GM12878 (cell line): Measurements from ENCODE around the gene TGM2. TPM values are rescaled to one million over a fixed set of nuclear protein-coding genes. Genes with fewer than 3 reads are reported as not detected.

Source experiments
- ATAC-seq: fragments of 200-7000 bp; cut with Tn5 transposase; 3 replicates; pipeline ENCODE4 v1.9.1; 2020; ENCODE audit warnings: mild to moderate bottlenecking, moderate library complexity
- BruUV-seq: library from RNA; stranded (reverse); fragments of 400-500 nt; replicated peaks from 2 replicates; lab custom pipeline; 2021; lab: Mats Ljungman, UMichigan
- CTCF ChIA-PET: fragments of 300-600 bp; sonication (Branson Sonifier 250); formaldehyde crosslinking; extraction: SDS; loops from one replicate; lab custom pipeline; 2021; ENCODE audit warnings: inconsistent platforms; lab: Yijun Ruan, JAX
- POLR2A ChIA-PET: fragments of 350-600 bp; formaldehyde crosslinking; extraction: SDS; loops from one replicate; lab custom pipeline; 2021; ENCODE audit warnings: inconsistent platforms; lab: Charles Lee
- RAD21 ChIA-PET: fragments of 300-600 bp; sonication (Branson Sonifier 250); formaldehyde crosslinking; loops from one replicate; lab custom pipeline; 2023; ENCODE audit warnings: antibody characterized with exemption; ENCODE audit not compliant: unreplicated experiment; lab: Charles Lee
- SMC1A ChIA-PET: fragments of 300-600 bp; sonication (Branson Sonifier 250); formaldehyde crosslinking; loops from one replicate; lab custom pipeline; 2023; ENCODE audit not compliant: unreplicated experiment, uncharacterized antibody; lab: Charles Lee
- DNase-seq: peaks from one replicate; pipeline ENCODE4 v3.0.0-alpha.2; 2011; ENCODE audit warnings: low read depth, low spot score
- FAIRE-seq: peaks from 3 replicates; lab custom pipeline; 2011; peaks lifted over from hg19 to GRCh38; lab: Jason Lieb, UNC
- H2AFZ ChIP-seq: 2 replicates; pipeline ENCODE4 v1.6.0; 2011; ENCODE audit warnings: low read depth, low read length, control low read depth; ENCODE audit not compliant: control insufficient read depth
- H3K27ac ChIP-seq: 2 replicates; pipeline ENCODE4 v1.5.1; 2011; ENCODE audit warnings: control low read depth; ENCODE audit not compliant: control insufficient read depth, insufficient read depth
- H3K27me3 ChIP-seq, 2 experiments: replicated peaks in 1 of 2; 2 replicates each; pipeline versions ENCODE4 v1.6.0 to v1.6.1; 2011; ENCODE audit warnings: low read length in 1 of 2; ENCODE audit not compliant: control insufficient read depth in 2 of 2, insufficient read depth in 2 of 2
- H3K36me3 ChIP-seq, 2 experiments: 2 replicates each; pipeline ENCODE4 v1.5.1; 2011; ENCODE audit warnings: low read length in 1 of 2; ENCODE audit not compliant: control insufficient read depth in 2 of 2, insufficient read depth in 2 of 2
- H3K4me1 ChIP-seq: 2 replicates; pipeline ENCODE4 v1.6.1; 2011; ENCODE audit warnings: mild to moderate bottlenecking, low read length, moderate library complexity, mixed read lengths; ENCODE audit not compliant: control insufficient read depth, insufficient read depth
- H3K4me2 ChIP-seq: 2 replicates; pipeline ENCODE4 v1.6.0; 2011; ENCODE audit warnings: control low read depth; ENCODE audit not compliant: control insufficient read depth, insufficient read depth
- H3K4me3 ChIP-seq: fragments of 200-600 bp; sonication (generic); 2 replicates; pipeline ENCODE4 v1.5.1; 2016
- H3K79me2 ChIP-seq: 2 replicates; pipeline ENCODE4 v1.6.0; 2011; ENCODE audit warnings: low read length; ENCODE audit not compliant: control insufficient read depth, insufficient read depth
- H3K9ac ChIP-seq: 2 replicates; pipeline ENCODE4 v1.8.0; 2011; ENCODE audit warnings: low read length, control low read depth, mixed read lengths; ENCODE audit not compliant: control insufficient read depth, insufficient read depth
- H3K9me3 ChIP-seq: replicated peaks from 3 replicates; pipeline ENCODE4 v1.5.1; 2011; ENCODE audit warnings: mild to moderate bottlenecking, low read length; ENCODE audit not compliant: control insufficient read depth, insufficient read depth
- H4K20me1 ChIP-seq: 2 replicates; pipeline ENCODE4 v1.6.0; 2011; ENCODE audit not compliant: control insufficient read depth, insufficient read depth
- BCL11A ChIP-seq: IDR thresholded peaks from 2 replicates; pipeline ENCODE4 v1.6.1; 2011; ENCODE audit warnings: low read depth, low read length
- ESRRA ChIP-seq: IDR thresholded peaks from 2 replicates; pipeline ENCODE4 v1.6.1; 2012; ENCODE audit warnings: mild to moderate bottlenecking, low read length, improper control_type of control experiment
- EZH2 ChIP-seq: IDR thresholded peaks from 2 replicates; pipeline ENCODE4 v1.6.1; 2012; ENCODE audit warnings: low read depth, mild to moderate bottlenecking, control low read depth, inconsistent platforms, low read length, borderline replicate concordance; ENCODE audit not compliant: control insufficient read depth
- FOXK2 ChIP-seq: fragments of 450-650 bp; IDR thresholded peaks from 2 replicates; pipeline ENCODE4 v1.6.1; 2017; ENCODE audit warnings: mild to moderate bottlenecking, moderate library complexity
- HDAC2 ChIP-seq: fragments of 200-600 bp; sonication (generic); IDR thresholded peaks from 2 replicates; pipeline ENCODE4 v1.6.1; 2017
- POU2F2 ChIP-seq: IDR thresholded peaks from 3 replicates; pipeline ENCODE4 v1.6.1; 2011; ENCODE audit warnings: low read depth, mild to moderate bottlenecking, low read length, borderline replicate concordance
- SUZ12 ChIP-seq: fragments of 200-600 bp; sonication (generic); IDR thresholded peaks from one replicate; pipeline ENCODE4 v1.6.1; 2018; ENCODE audit warnings: antibody characterized with exemption, mild to moderate bottlenecking; ENCODE audit not compliant: unreplicated experiment
- WGBS: methylation state at CpG from one replicate; pipeline ENCODE4 v1.1.6; 2016; ENCODE audit warnings: low lambda C conversion rate; ENCODE audit not compliant: insufficient replicate concordance, insufficient coverage; ENCODE audit errors: missing lambda C conversion rate; 5-methylcytosine and 5-hydroxymethylcytosine counted together
- in situ Hi-C: fragments of 300-500 bp; cut with MboI; formaldehyde crosslinking; loops from 9 replicates; pipeline ENCODE4 v1.14.3; 2018; ENCODE audit warnings: mixed read lengths
- intact Hi-C: fragments of 100-400 bp; cut with micrococcal nuclease; formaldehyde crosslinking; loops from one replicate; pipeline ENCODE4 v1.14.2; 2022; ENCODE audit not compliant: unreplicated experiment
- polyA plus RNA-seq, 11 experiments: library from polyadenylated mRNA; depleted of rRNA in 4 of 11; unstranded in 6 of 11; stranded (reverse) in 5 of 11; fragments of >200 nt; fragmentation: Nextera tagmentation in 4 of 11; fragmentation: Illumina TruSeq in 1 of 11; extraction: Ambion mirVana in 4 of 11; extraction: Trizol in 1 of 11; gene quantifications; 1 replicate in 1 of 11; 2 replicates in 10 of 11; pipeline versions ENCODE4 v1.2.1 to v1.2.3, GENCODE V29; 2011 to 2016; ENCODE audit warnings: inconsistent platforms in 2 of 11, missing spikeins in 2 of 11, low read depth in 1 of 11
- total RNA-seq, 4 experiments: library from RNA; depleted of rRNA in 3 of 4; stranded (reverse); fragments of >200 nt in 3 of 4; fragmentation: Illumina TruSeq in 1 of 4; extraction: Trizol in 1 of 4; gene quantifications; 2 replicates each; pipeline versions ENCODE4 v1.2.1 to v1.2.3, GENCODE V29; 2013 to 2021
- TF ChIP-seq, protein P1 (sequence below): fragments of 450-650 bp; formaldehyde crosslinking; IDR thresholded peaks from 2 replicates; pipeline ENCODE4 v1.4.0; 2022; ENCODE audit warnings: mild to moderate bottlenecking, moderate library complexity
- TF ChIP-seq, protein P2 (sequence below): IDR thresholded peaks from 2 replicates; pipeline ENCODE4 v1.6.1; 2012; ENCODE audit warnings: low read length, inconsistent platforms

The TGM2 gene
- total and polyA plus RNA-seq, 10 of the 15 experiments (the other 5 are each of a cell fraction or from before 2014, with no cell fraction given), result 0.11 to 1.9 (median 0.51) TPM

DNA sequence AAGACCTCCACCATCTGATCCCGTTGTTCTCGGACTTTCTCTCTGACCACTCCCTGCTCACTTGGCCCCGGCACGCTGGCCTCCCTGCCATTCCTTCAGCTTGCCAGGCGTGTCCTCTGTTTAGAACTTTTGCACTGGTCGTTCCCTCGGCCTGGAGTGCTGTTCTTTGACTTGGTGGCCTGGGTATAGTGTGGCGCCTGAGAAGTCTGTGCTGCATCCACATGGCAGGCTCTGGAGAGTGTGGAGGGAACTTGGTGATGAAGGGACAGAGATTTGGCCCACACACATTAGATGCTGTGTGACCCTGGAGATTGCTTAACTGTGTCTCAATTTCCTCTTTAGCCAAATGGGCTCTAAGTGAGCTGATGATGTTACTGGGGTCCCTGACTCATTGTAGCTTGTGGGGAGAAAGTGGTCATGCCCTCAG, 13.0 kb upstream of the TGM2 start:
- no TSS peak for BruUV-seq
- Histone ChIP-seq H3K4me1 (peaks cover 6% of the 10 kb centered on the region), H3K9me3 (no peaks in the 10 kb centered on the region; the same call in 2 of the 3 replicates), H3K4me2 (no peak overlapping the region), H4K20me1 (no peaks in the 10 kb centered on the region), H3K27ac (no peak overlapping the region), H3K4me3 (no peak overlapping the region), H3K36me3 (no peaks in the 10 kb centered on the region), H3K79me2 (no peaks in the 10 kb centered on the region), H3K9ac (no peak overlapping the region), H3K27me3 (no peaks in the 10 kb centered on the region; a peak in 2 of 4 replicates), H2AFZ (no peak overlapping the region)
- DNase-seq (no peak), ATAC-seq (no peak), FAIRE-seq (no peak)
- ChIA-PET RAD21 (interaction anchor here (0.9 to 1.2 kb wide), 3 partner anchors 20 to 105 kb away, joined by 3 read pairs; no protein-coding TSS in a partner anchor), CTCF (interaction anchor here (0.8 kb wide), 1 partner anchor 43 kb away, joined by 3 read pairs; no protein-coding TSS in a partner anchor), SMC1A (interaction anchor here (0.7 kb wide), 1 partner anchor 44 kb away, joined by 4 read pairs; no protein-coding TSS in a partner anchor), POLR2A (no interaction called here)
- in situ Hi-C loops, result no loop called here
- WGBS, result 33% methylated on average over 8 of the region's 8 CpGs
- no peak for TF ChIP-seq SUZ12
- TF ChIP-seq, protein P1, sequence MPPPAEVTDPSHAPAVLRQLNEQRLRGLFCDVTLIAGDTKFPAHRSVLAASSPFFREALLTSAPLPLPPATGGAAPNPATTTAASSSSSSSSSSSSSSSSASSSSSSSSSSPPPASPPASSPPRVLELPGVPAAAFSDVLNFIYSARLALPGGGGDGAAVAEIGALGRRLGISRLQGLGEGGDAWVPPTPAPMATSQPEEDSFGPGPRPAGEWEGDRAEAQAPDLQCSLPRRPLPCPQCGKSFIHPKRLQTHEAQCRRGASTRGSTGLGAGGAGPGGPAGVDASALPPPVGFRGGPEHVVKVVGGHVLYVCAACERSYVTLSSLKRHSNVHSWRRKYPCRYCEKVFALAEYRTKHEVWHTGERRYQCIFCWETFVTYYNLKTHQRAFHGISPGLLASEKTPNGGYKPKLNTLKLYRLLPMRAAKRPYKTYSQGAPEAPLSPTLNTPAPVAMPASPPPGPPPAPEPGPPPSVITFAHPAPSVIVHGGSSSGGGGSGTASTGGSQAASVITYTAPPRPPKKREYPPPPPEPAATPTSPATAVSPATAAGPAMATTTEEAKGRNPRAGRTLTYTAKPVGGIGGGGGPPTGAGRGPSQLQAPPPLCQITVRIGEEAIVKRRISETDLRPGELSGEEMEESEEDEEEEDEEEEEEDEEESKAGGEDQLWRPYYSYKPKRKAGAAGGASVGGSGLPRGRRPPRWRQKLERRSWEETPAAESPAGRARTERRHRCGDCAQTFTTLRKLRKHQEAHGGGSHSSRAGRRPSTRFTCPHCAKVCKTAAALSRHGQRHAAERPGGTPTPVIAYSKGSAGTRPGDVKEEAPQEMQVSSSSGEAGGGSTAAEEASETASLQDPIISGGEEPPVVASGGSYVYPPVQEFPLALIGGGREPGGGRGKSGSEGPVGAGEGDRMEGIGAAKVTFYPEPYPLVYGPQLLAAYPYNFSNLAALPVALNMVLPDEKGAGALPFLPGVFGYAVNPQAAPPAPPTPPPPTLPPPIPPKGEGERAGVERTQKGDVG (CRISPR knock-in tag), result no peak
- no peak for TF ChIP-seq ESRRA
- TF ChIP-seq, protein P2, sequence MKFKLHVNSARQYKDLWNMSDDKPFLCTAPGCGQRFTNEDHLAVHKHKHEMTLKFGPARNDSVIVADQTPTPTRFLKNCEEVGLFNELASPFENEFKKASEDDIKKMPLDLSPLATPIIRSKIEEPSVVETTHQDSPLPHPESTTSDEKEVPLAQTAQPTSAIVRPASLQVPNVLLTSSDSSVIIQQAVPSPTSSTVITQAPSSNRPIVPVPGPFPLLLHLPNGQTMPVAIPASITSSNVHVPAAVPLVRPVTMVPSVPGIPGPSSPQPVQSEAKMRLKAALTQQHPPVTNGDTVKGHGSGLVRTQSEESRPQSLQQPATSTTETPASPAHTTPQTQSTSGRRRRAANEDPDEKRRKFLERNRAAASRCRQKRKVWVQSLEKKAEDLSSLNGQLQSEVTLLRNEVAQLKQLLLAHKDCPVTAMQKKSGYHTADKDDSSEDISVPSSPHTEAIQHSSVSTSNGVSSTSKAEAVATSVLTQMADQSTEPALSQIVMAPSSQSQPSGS, result no peak
- TF ChIP-seq BCL11A, result no peak
- TF ChIP-seq POU2F2, result no peak
- no peak for TF ChIP-seq EZH2
- TF ChIP-seq HDAC2, result no peak
- TF ChIP-seq FOXK2, result no peak
- intact Hi-C loops, result no loop called here
